Bronchial epithelial cell (primary cell): Measurements from ENCODE around the gene MLEC. TPM values are rescaled to one million over a fixed set of nuclear protein-coding genes. Genes with fewer than 3 reads are reported as not detected.
A peak's percentile ranks its signal among the peaks of the same experiment; 100 is the strongest.
"Not testable (repeated sequence)": the region's sequence is repeated elsewhere in the genome, so short reads cannot be mapped to it uniquely, and the experiment has no call there.

ENCODE experiments used
- DNase-seq: peaks from one replicate; pipeline ENCODE4 v3.0.0-alpha.2; 2010; ENCODE audit warnings: low read depth
- FAIRE-seq: peaks from 2 replicates; lab custom pipeline; 2011; peaks lifted over from hg19 to GRCh38; lab: Jason Lieb, UNC
- H3K27me3 ChIP-seq: 2 replicates; pipeline ENCODE4 v1.5.1; 2011; ENCODE audit warnings: low read length; ENCODE audit not compliant: control insufficient read depth, insufficient read depth
- H3K36me3 ChIP-seq: 2 replicates; pipeline ENCODE4 v1.5.1; 2011; ENCODE audit warnings: low read length; ENCODE audit not compliant: control insufficient read depth, insufficient read depth
- H3K4me3 ChIP-seq: 2 replicates; pipeline ENCODE4 v1.5.1; 2011; ENCODE audit warnings: mild to moderate bottlenecking, low read depth, low read length, control low read depth
- CTCF ChIP-seq: IDR thresholded peaks from 2 replicates; pipeline ENCODE4 v1.5.1; 2011; ENCODE audit warnings: mild to moderate bottlenecking, moderate library complexity, low read length, control low read depth, inconsistent platforms; ENCODE audit not compliant: insufficient read depth, severe bottlenecking
- total RNA-seq: library from RNA; depleted of rRNA; stranded (reverse); fragments of >200 nt; gene quantifications from 2 replicates; pipeline ENCODE4 v1.2.1, GENCODE V29; 2014

MLEC gene
- total RNA-seq, 1 donor from 2014 or later: 61.9 TPM

DNA sequence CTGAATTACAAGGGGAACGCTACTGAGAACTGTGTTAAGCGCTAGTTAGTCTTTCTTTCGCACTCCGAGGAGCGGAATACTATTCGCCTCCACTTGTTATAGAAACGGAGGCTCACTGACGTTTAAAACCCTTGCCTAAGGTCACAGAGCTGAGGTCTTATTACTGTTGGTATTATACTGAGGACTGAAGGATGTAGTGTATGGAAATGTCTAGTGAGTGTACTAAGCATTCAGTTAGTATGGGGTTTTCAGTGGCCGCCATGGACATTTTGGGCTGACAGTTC, 39.5 kb downstream of the MLEC start:
- Histone ChIP-seq H3K36me3 (peaks cover 4% of the 10 kb centered on the region), H3K4me3 (no peak overlapping the region), H3K27me3 (no peaks in the 10 kb centered on the region)
- FAIRE-seq (no peak), DNase-seq (no peak)
- TF ChIP-seq CTCF: no peak

- Histone ChIP-seq H3K4me3 (no peak overlapping the region), H3K27me3 (no peaks in the 10 kb centered on the region), H3K36me3 (peaks cover 2% of the 10 kb centered on the region)
- FAIRE-seq (no peak), DNase-seq (no peak)
- TF ChIP-seq CTCF: no peak
Measured at GRCh38 chr12:120726961-120727360, 40.0 kb downstream of the MLEC start.

- not testable (repeated sequence) for FAIRE-seq, H3K27me3 ChIP-seq, H3K4me3 ChIP-seq, DNase-seq, H3K36me3 ChIP-seq
Measured at GRCh38 chr12:120732198-120732597, 45.2 kb downstream of the MLEC start.

DNA sequence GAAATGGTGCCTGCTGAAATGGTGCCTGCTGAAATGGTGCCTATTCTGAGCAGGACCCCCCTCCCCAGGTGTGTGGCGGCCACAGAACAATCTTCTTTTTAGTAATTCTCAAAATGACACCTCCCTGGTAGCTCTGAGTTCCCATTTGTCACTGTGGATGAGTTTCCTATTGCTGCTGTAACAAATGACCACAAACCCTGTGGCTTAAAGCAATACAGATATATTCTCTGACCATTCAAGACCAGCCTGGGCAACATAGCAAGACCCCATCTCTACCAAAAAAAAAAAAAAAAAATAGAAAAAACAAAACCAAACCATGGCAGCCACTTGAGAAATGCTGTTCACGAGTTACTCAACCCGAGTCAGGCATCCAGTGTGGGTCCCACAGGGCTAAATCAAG, 46.6 kb downstream of the MLEC start:
- H3K27me3 ChIP-seq: no peaks in the 10 kb centered on the region
- DNase-seq (no peak), FAIRE-seq (no peak)
- no peak overlapping the region for H3K4me3 ChIP-seq
- H3K36me3 ChIP-seq: no peaks in the 10 kb centered on the region
- TF ChIP-seq CTCF: no peak

GRCh38 chr12:120734210-120734609, 47.3 kb downstream of the MLEC start:
- no peaks in the 10 kb centered on the region for H3K36me3 ChIP-seq
- no peak overlapping the region for H3K4me3 ChIP-seq
- TF ChIP-seq CTCF: no peak
- DNase-seq (no peak), FAIRE-seq (no peak)
- H3K27me3 ChIP-seq: no peaks in the 10 kb centered on the region

GRCh38 chr12:120735181-120735580, 48.2 kb downstream of the MLEC start:
- FAIRE-seq (no peak), DNase-seq (peak; percentile 64)
- TF ChIP-seq CTCF: no peak
- Histone ChIP-seq H3K27me3 (no peaks in the 10 kb centered on the region), H3K36me3 (no peaks in the 10 kb centered on the region), H3K4me3 (no peak overlapping the region)
